ENCODE results near the gene SEM1.
"Not testable (repeated sequence)": the region's sequence is repeated elsewhere in the genome, so short reads cannot be mapped to it uniquely, and the experiment has no call there.

SEM1 gene

GRCh38 chr7:96663871-96664445 is 45.7 kb downstream of the SEM1 start:
- 83 to 100% methylated on average over 1 to 2 of the region's 3 CpGs for WGBS, 2 experiments (ENCODE audit: insufficient coverage in 2 of 2)
- Histone ChIP-seq H3K27ac (ENCODE audit: low read depth, low read length, severe bottlenecking) (no peak overlapping the region), H3K36me3 (ENCODE audit: control insufficient read depth, insufficient read depth, low read length) (peaks cover 9% of the 10 kb centered on the region), H3K4me1 (ENCODE audit: control insufficient read depth, insufficient read depth, low read length, poor library complexity, severe bottlenecking) (no peaks in the 10 kb centered on the region), H3K9me3 (ENCODE audit: control insufficient read depth, low read length) (no peaks in the 10 kb centered on the region), H3K4me3 (ENCODE audit: extremely low read depth, insufficient read depth, low read length, poor library complexity, severe bottlenecking) (no peak overlapping the region)

- Histone ChIP-seq H3K4me1 (ENCODE audit: control insufficient read depth, insufficient read depth, low read length, poor library complexity, severe bottlenecking) (peaks cover 4% of the 10 kb centered on the region), H3K9me3 (ENCODE audit: control insufficient read depth, low read length) (no peaks in the 10 kb centered on the region), H3K27ac (ENCODE audit: low read depth, low read length, severe bottlenecking) (no peak overlapping the region), H3K4me3 (ENCODE audit: extremely low read depth, insufficient read depth, low read length, poor library complexity, severe bottlenecking) (no peak overlapping the region), H3K36me3 (ENCODE audit: control insufficient read depth, insufficient read depth, low read length) (peaks cover 6% of the 10 kb centered on the region)
- 72 to 100% methylated on average over 1 to 2 of the region's 2 CpGs for WGBS, 2 experiments (ENCODE audit: insufficient coverage in 2 of 2)
Measured at GRCh38 chr7:96663457-96663856, 46.2 kb downstream of the SEM1 start.

- H3K4me1 ChIP-seq (ENCODE audit: control insufficient read depth, insufficient read depth, low read length, poor library complexity, severe bottlenecking) = peaks cover 13% of the 10 kb centered on the region
- H3K9me3 ChIP-seq (ENCODE audit: control insufficient read depth, low read length); H3K27ac ChIP-seq (ENCODE audit: low read depth, low read length, severe bottlenecking); H3K4me3 ChIP-seq (ENCODE audit: extremely low read depth, insufficient read depth, low read length, poor library complexity, severe bottlenecking); H3K36me3 ChIP-seq (ENCODE audit: control insufficient read depth, insufficient read depth, low read length): not testable (repeated sequence)
- 89 to 90% methylated on average over 1 to 2 of the region's 3 CpGs for WGBS, 2 experiments (ENCODE audit: insufficient coverage in 2 of 2)
Measured at GRCh38 chr7:96662151-96662550, 47.5 kb downstream of the SEM1 start.

- Histone ChIP-seq H3K27ac (ENCODE audit: low read depth, low read length, severe bottlenecking) (no peak overlapping the region), H3K4me1 (ENCODE audit: control insufficient read depth, insufficient read depth, low read length, poor library complexity, severe bottlenecking) (peaks cover 13% of the 10 kb centered on the region), H3K9me3 (ENCODE audit: control insufficient read depth, low read length) (no peaks in the 10 kb centered on the region), H3K36me3 (ENCODE audit: control insufficient read depth, insufficient read depth, low read length) (no peaks in the 10 kb centered on the region), H3K4me3 (ENCODE audit: extremely low read depth, insufficient read depth, low read length, poor library complexity, severe bottlenecking) (no peak overlapping the region)
- 58% methylated on average over 2 of the region's 2 CpGs; no CpG with 5 or more reads in 1 of the 2 experiments for WGBS, 2 experiments (ENCODE audit: insufficient coverage in 2 of 2)
Measured at GRCh38 chr7:96658022-96658412, 51.6 kb downstream of the SEM1 start.

- peaks cover 13% of the 10 kb centered on the region for H3K4me1 ChIP-seq (ENCODE audit: control insufficient read depth, insufficient read depth, low read length, poor library complexity, severe bottlenecking)
- WGBS, 2 experiments (ENCODE audit: insufficient coverage in 2 of 2) = 35 to 41% methylated on average over 5 of the region's 7 CpGs
- H3K9me3 ChIP-seq (ENCODE audit: control insufficient read depth, low read length) = no peaks in the 10 kb centered on the region
- no peak overlapping the region for H3K4me3 ChIP-seq (ENCODE audit: extremely low read depth, insufficient read depth, low read length, poor library complexity, severe bottlenecking)
- H3K36me3 ChIP-seq (ENCODE audit: control insufficient read depth, insufficient read depth, low read length) = no peaks in the 10 kb centered on the region
- H3K27ac ChIP-seq (ENCODE audit: low read depth, low read length, severe bottlenecking) = no peak overlapping the region
Measured at GRCh38 chr7:96657347-96658021, 52.2 kb downstream of the SEM1 start.

GRCh38 chr7:96655956-96656355 is 53.7 kb downstream of the SEM1 start:
- Histone ChIP-seq H3K4me3 (ENCODE audit: extremely low read depth, insufficient read depth, low read length, poor library complexity, severe bottlenecking) (no peak overlapping the region), H3K27ac (ENCODE audit: low read depth, low read length, severe bottlenecking) (no peak overlapping the region), H3K36me3 (ENCODE audit: control insufficient read depth, insufficient read depth, low read length) (no peaks in the 10 kb centered on the region), H3K9me3 (ENCODE audit: control insufficient read depth, low read length) (no peaks in the 10 kb centered on the region), H3K4me1 (ENCODE audit: control insufficient read depth, insufficient read depth, low read length, poor library complexity, severe bottlenecking) (peaks cover 13% of the 10 kb centered on the region)
- 93 to 94% methylated on average over 2 of the region's 2 CpGs for WGBS, 2 experiments (ENCODE audit: insufficient coverage in 2 of 2)

- H3K4me1 ChIP-seq (ENCODE audit: control insufficient read depth, insufficient read depth, low read length, poor library complexity, severe bottlenecking) = peaks cover 13% of the 10 kb centered on the region
- no peak overlapping the region for H3K27ac ChIP-seq (ENCODE audit: low read depth, low read length, severe bottlenecking)
- H3K9me3 ChIP-seq (ENCODE audit: control insufficient read depth, low read length) = no peaks in the 10 kb centered on the region
- no peaks in the 10 kb centered on the region for H3K36me3 ChIP-seq (ENCODE audit: control insufficient read depth, insufficient read depth, low read length)
- H3K4me3 ChIP-seq (ENCODE audit: extremely low read depth, insufficient read depth, low read length, poor library complexity, severe bottlenecking) = no peak overlapping the region
- 43 to 84% methylated on average over 1 to 4 of the region's 4 CpGs for WGBS, 2 experiments (ENCODE audit: insufficient coverage in 2 of 2)
Measured at GRCh38 chr7:96654630-96655188, 54.9 kb downstream of the SEM1 start.

- Histone ChIP-seq H3K4me3 (ENCODE audit: extremely low read depth, insufficient read depth, low read length, poor library complexity, severe bottlenecking) (no peak overlapping the region), H3K4me1 (ENCODE audit: control insufficient read depth, insufficient read depth, low read length, poor library complexity, severe bottlenecking) (no peaks in the 10 kb centered on the region), H3K9me3 (ENCODE audit: control insufficient read depth, low read length) (no peaks in the 10 kb centered on the region), H3K27ac (ENCODE audit: low read depth, low read length, severe bottlenecking) (no peak overlapping the region), H3K36me3 (ENCODE audit: control insufficient read depth, insufficient read depth, low read length) (no peaks in the 10 kb centered on the region)
- WGBS, 2 experiments (ENCODE audit: insufficient coverage in 2 of 2) = no CpG with 5 or more reads among the region's 1 CpG
Measured at GRCh38 chr7:96649981-96650380, 59.7 kb downstream of the SEM1 start.

- Histone ChIP-seq H3K4me3 (ENCODE audit: extremely low read depth, insufficient read depth, low read length, poor library complexity, severe bottlenecking) (no peak overlapping the region), H3K27ac (ENCODE audit: low read depth, low read length, severe bottlenecking) (no peak overlapping the region), H3K4me1 (ENCODE audit: control insufficient read depth, insufficient read depth, low read length, poor library complexity, severe bottlenecking) (no peaks in the 10 kb centered on the region), H3K9me3 (ENCODE audit: control insufficient read depth, low read length) (no peaks in the 10 kb centered on the region), H3K36me3 (ENCODE audit: control insufficient read depth, insufficient read depth, low read length) (no peaks in the 10 kb centered on the region)
- 93 to 96% methylated on average over 7 to 8 of the region's 8 CpGs for WGBS, 2 experiments (ENCODE audit: insufficient coverage in 2 of 2)
Measured at GRCh38 chr7:96648784-96649183, 60.9 kb downstream of the SEM1 start.

GRCh38 chr7:96647733-96648132 is 61.9 kb downstream of the SEM1 start:
- 86% methylated on average over 1 of the region's 3 CpGs for WGBS, 2 experiments (ENCODE audit: insufficient coverage in 2 of 2)
- Histone ChIP-seq H3K4me3 (ENCODE audit: extremely low read depth, insufficient read depth, low read length, poor library complexity, severe bottlenecking) (no peak overlapping the region), H3K27ac (ENCODE audit: low read depth, low read length, severe bottlenecking) (no peak overlapping the region), H3K9me3 (ENCODE audit: control insufficient read depth, low read length) (no peaks in the 10 kb centered on the region), H3K36me3 (ENCODE audit: control insufficient read depth, insufficient read depth, low read length) (no peaks in the 10 kb centered on the region), H3K4me1 (ENCODE audit: control insufficient read depth, insufficient read depth, low read length, poor library complexity, severe bottlenecking) (no peaks in the 10 kb centered on the region)

- Histone ChIP-seq H3K4me1 (ENCODE audit: control insufficient read depth, insufficient read depth, low read length, poor library complexity, severe bottlenecking) (no peaks in the 10 kb centered on the region), H3K9me3 (ENCODE audit: control insufficient read depth, low read length) (no peaks in the 10 kb centered on the region), H3K4me3 (ENCODE audit: extremely low read depth, insufficient read depth, low read length, poor library complexity, severe bottlenecking) (no peak overlapping the region), H3K27ac (ENCODE audit: low read depth, low read length, severe bottlenecking) (no peak overlapping the region), H3K36me3 (ENCODE audit: control insufficient read depth, insufficient read depth, low read length) (no peaks in the 10 kb centered on the region)
- 93 to 100% methylated on average over 1 to 3 of the region's 3 CpGs for WGBS, 2 experiments (ENCODE audit: insufficient coverage in 2 of 2)
Measured at GRCh38 chr7:96645084-96645483, 64.6 kb downstream of the SEM1 start.
